ENCODE data around the gene ZC3H7A. TPM values are rescaled to one million over a fixed set of nuclear protein-coding genes. Genes with fewer than 3 reads are reported as not detected.

ZC3H7A gene
- total and polyA plus RNA-seq, 2 of the 4 experiments (the other 2 are of a cell fraction): 22.2 to 53.9 TPM

- peaks cover under 1% of the 10 kb centered on the region for H3K9me1 ChIP-seq (ENCODE audit: insufficient read depth, low read length)
- H3K9ac ChIP-seq (ENCODE audit: low read depth, low read length): no peak overlapping the region
- in situ Hi-C loops (cut with MboI; ENCODE audit: low sequenced_read_pairs): no loop called here
- no peak overlapping the region for H3K4ac ChIP-seq (ENCODE audit: low read depth, low read length)
- no TSS peak for BruUV-seq (replicated peaks)
- H3K18ac ChIP-seq (ENCODE audit: low read depth, low read length): no peak overlapping the region
- H2AFZ ChIP-seq (replicated peaks; ENCODE audit: low read length, poor library complexity): no peak overlapping the region
- peaks cover 3 to 20% of the 10 kb centered on the region in 2 experiments; a peak in 3 of 4 replicates for H3K79me1 ChIP-seq (ENCODE audit: low read depth in 1 of 2, low read length in 2 of 2)
- dilution Hi-C loops (cut with HindIII; ENCODE audit: low sequenced_read_pairs, unreplicated experiment): no loop called here
- H2AK9ac ChIP-seq (replicated peaks; ENCODE audit: low read depth, low read length, poor library complexity): no peak overlapping the region
- H4K20me1 ChIP-seq (ENCODE audit: insufficient read depth, low read length): no peaks in the 10 kb centered on the region
- no peak overlapping the region for H2BK120ac ChIP-seq (ENCODE audit: low read depth, low read length)
- peaks cover 31% of the 10 kb centered on the region for H3K36me3 ChIP-seq (ENCODE audit: control insufficient read depth, insufficient read depth, low read length)
- H3K56ac ChIP-seq (ENCODE audit: extremely low read depth, insufficient read depth, low read length): no peak overlapping the region
- H3K27me3 ChIP-seq (ENCODE audit: control insufficient read depth, insufficient read depth, low read length): no peaks in the 10 kb centered on the region
- no peak overlapping the region for H3K4me2 ChIP-seq (ENCODE audit: low read depth, low read length)
- ATAC-seq (ENCODE audit: low read depth): no peak
- H2BK15ac ChIP-seq (ENCODE audit: low read depth, low read length): no peak overlapping the region
- no peak overlapping the region for H4K5ac ChIP-seq (ENCODE audit: low read depth, low read length)
- no peak overlapping the region for H3K14ac ChIP-seq (replicated peaks; ENCODE audit: low read depth, low read length)
- no peak overlapping the region for H3K27ac ChIP-seq (ENCODE audit: insufficient read depth, low read length)
- no peak overlapping the region for H4K91ac ChIP-seq (ENCODE audit: insufficient read depth, low read depth, low read length)
- H3K4me3 ChIP-seq (ENCODE audit: insufficient read depth, low read depth, low read length): no peak overlapping the region
- 100% methylated on average over 5 of the region's 13 CpGs; no CpG with 5 or more reads in 1 of the 2 experiments for whole genome bisulfite sequencing, 2 experiments (ENCODE audit: extremely low coverage in 2 of 2, insufficient read length in 1 of 2)
- TF ChIP-seq CHD1 (IDR thresholded peaks at IDR 0.05; ENCODE audit: low read depth, low read length): no peak
- no peak for TF ChIP-seq RCOR1 (IDR thresholded peaks at IDR 0.05; ENCODE audit: insufficient replicate concordance, low read length)
- TF ChIP-seq RAD21 (IDR thresholded peaks at IDR 0.05; ENCODE audit: low read length): no peak
- TF ChIP-seq, protein P1, sequence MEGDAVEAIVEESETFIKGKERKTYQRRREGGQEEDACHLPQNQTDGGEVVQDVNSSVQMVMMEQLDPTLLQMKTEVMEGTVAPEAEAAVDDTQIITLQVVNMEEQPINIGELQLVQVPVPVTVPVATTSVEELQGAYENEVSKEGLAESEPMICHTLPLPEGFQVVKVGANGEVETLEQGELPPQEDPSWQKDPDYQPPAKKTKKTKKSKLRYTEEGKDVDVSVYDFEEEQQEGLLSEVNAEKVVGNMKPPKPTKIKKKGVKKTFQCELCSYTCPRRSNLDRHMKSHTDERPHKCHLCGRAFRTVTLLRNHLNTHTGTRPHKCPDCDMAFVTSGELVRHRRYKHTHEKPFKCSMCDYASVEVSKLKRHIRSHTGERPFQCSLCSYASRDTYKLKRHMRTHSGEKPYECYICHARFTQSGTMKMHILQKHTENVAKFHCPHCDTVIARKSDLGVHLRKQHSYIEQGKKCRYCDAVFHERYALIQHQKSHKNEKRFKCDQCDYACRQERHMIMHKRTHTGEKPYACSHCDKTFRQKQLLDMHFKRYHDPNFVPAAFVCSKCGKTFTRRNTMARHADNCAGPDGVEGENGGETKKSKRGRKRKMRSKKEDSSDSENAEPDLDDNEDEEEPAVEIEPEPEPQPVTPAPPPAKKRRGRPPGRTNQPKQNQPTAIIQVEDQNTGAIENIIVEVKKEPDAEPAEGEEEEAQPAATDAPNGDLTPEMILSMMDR (conservative IDR thresholded peaks at IDR 0.05; ENCODE audit: low read depth, low read length): no peak
- no peak for TF ChIP-seq RFX5 (IDR thresholded peaks at IDR 0.05; ENCODE audit: low read depth, low read length)
- no peak for TF ChIP-seq NFE2L2 (IDR thresholded peaks at IDR 0.05; ENCODE audit: low read depth, low read length)
- no peak for TF ChIP-seq MAZ (IDR thresholded peaks at IDR 0.05; ENCODE audit: borderline replicate concordance, low read depth, low read length)
- TF ChIP-seq BHLHE40 (IDR thresholded peaks at IDR 0.05; ENCODE audit: low read depth, low read length): no peak
- TF ChIP-seq MXI1 (IDR thresholded peaks at IDR 0.05; ENCODE audit: borderline replicate concordance, low read depth, low read length): no peak
- TF ChIP-seq, protein P2, sequence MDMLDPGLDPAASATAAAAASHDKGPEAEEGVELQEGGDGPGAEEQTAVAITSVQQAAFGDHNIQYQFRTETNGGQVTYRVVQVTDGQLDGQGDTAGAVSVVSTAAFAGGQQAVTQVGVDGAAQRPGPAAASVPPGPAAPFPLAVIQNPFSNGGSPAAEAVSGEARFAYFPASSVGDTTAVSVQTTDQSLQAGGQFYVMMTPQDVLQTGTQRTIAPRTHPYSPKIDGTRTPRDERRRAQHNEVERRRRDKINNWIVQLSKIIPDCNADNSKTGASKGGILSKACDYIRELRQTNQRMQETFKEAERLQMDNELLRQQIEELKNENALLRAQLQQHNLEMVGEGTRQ (IDR thresholded peaks at IDR 0.05; ENCODE audit: low read depth, low read length): no peak
- no peak for TF ChIP-seq FOS (IDR thresholded peaks at IDR 0.05; ENCODE audit: low read depth, low read length)
- no peak for TF ChIP-seq ELK1 (IDR thresholded peaks at IDR 0.05; ENCODE audit: borderline replicate concordance, low read depth, low read length)
- TF ChIP-seq POLR2A (IDR thresholded peaks at IDR 0.05; ENCODE audit: low read depth, low read length): no peak
- no peak for TF ChIP-seq CEBPB (IDR thresholded peaks at IDR 0.05; ENCODE audit: low read depth, low read length)
- intact Hi-C loops (cut with micrococcal nuclease): no loop called here
- H4K8ac ChIP-seq (ENCODE audit: low read depth in 2 of 2, low read length in 2 of 2): no peak overlapping the region
- no peak for DNase-seq
- POLR2A ChIA-PET (ENCODE audit: unreplicated experiment): no interaction called here
- no peaks in the 10 kb centered on the region for H3K9me3 ChIP-seq (ENCODE audit: control insufficient read depth, insufficient read depth, low read length)
- H3K23ac ChIP-seq (ENCODE audit: low read depth, low read length): no peak overlapping the region
- H2BK20ac ChIP-seq (ENCODE audit: low read depth, low read length): no peak overlapping the region
- CTCF ChIA-PET: no interaction called here
- no peak overlapping the region for H2AK5ac ChIP-seq (ENCODE audit: low read depth, low read length)
- H3K4me1 ChIP-seq (ENCODE audit: control insufficient read depth, insufficient read depth, low read length): peaks cover under 1% of the 10 kb centered on the region
- H2BK5ac ChIP-seq (ENCODE audit: low read depth, low read length, poor library complexity, severe bottlenecking): no peak overlapping the region
Measured at GRCh38 chr16:11748404-11749254, 48.4 kb downstream of the ZC3H7A start.

All from IMR-90 (cell line).